Uterus (tissue), 2 donors: ENCODE results near the gene NRXN2.
"Not testable (repeated sequence)": the region's sequence is repeated elsewhere in the genome, so short reads cannot be mapped to it uniquely, and the experiment has no call there.

ENCODE experiments used
- CTCF ChIP-seq, 4 experiments: fragments of 200-600 bp in 2 of 4; fragments of 450-650 bp in 2 of 4; sonication (generic) in 2 of 4; IDR thresholded peaks; one replicate each; pipeline ENCODE4 v1.5.1; 2016 to 2019; ENCODE audit warnings: antibody characterized with exemption in 4 of 4, mild to moderate bottlenecking in 2 of 4, moderate library complexity in 1 of 4
- POLR2A ChIP-seq, 2 donors: fragments of 450-650 bp; IDR thresholded peaks; one replicate each; pipeline ENCODE4 v1.6.1; 2016; ENCODE audit warnings: antibody characterized with exemption in 2 of 2, mild to moderate bottlenecking in 1 of 2, moderate library complexity in 1 of 2

DNA sequence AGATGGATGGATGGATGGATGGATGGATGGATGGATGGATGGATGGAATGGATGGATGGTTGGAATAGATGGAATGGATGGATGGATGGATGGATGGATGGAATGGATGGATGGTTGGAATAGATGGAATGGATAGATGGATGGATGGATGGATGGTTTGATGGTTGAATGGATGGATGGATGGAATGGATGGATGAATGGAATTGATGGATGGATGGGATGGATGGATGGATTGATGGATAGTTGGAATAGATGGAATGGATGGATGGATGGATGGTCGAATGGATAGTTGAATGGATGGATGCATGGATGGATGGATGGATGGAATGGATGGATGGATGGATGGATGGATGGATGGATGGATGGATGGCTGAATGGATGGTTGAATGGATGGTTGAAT, 127.1 kb downstream of the NRXN2 start:
- TF ChIP-seq POLR2A, CTCF (IDR thresholded peaks at IDR 0.05): not testable (repeated sequence)
